Skeletal muscle satellite cell (primary cell): ENCODE data around the gene PIK3CD.

Experiments used
- H3K27me3 ChIP-seq: 2 replicates; pipeline ENCODE4 v1.7.0; 2013; ENCODE audit warnings: low read length; ENCODE audit not compliant: control insufficient read depth, insufficient read depth
- H3K36me3 ChIP-seq: 2 replicates; pipeline ENCODE4 v1.7.0; 2013; ENCODE audit warnings: mild to moderate bottlenecking, control low read depth, low read length; ENCODE audit not compliant: insufficient read depth
- H3K4me1 ChIP-seq: 2 replicates; pipeline ENCODE4 v1.7.0; 2013; ENCODE audit warnings: low read length; ENCODE audit not compliant: control insufficient read depth, insufficient read depth
- H3K4me2 ChIP-seq: 2 replicates; pipeline ENCODE4 v1.7.0; 2013; ENCODE audit warnings: mild to moderate bottlenecking, low read length
- H3K4me3 ChIP-seq: 2 replicates; pipeline ENCODE4 v1.7.0; 2013; ENCODE audit warnings: low read length
- H3K9ac ChIP-seq: 2 replicates; pipeline ENCODE4 v1.7.0; 2013; ENCODE audit warnings: mild to moderate bottlenecking, low read depth, low read length, moderate library complexity
- H3K9me3 ChIP-seq: replicated peaks from 2 replicates; pipeline ENCODE4 v1.7.0; 2013; ENCODE audit warnings: mild to moderate bottlenecking, control low read depth, low read length

The PIK3CD gene

DNA sequence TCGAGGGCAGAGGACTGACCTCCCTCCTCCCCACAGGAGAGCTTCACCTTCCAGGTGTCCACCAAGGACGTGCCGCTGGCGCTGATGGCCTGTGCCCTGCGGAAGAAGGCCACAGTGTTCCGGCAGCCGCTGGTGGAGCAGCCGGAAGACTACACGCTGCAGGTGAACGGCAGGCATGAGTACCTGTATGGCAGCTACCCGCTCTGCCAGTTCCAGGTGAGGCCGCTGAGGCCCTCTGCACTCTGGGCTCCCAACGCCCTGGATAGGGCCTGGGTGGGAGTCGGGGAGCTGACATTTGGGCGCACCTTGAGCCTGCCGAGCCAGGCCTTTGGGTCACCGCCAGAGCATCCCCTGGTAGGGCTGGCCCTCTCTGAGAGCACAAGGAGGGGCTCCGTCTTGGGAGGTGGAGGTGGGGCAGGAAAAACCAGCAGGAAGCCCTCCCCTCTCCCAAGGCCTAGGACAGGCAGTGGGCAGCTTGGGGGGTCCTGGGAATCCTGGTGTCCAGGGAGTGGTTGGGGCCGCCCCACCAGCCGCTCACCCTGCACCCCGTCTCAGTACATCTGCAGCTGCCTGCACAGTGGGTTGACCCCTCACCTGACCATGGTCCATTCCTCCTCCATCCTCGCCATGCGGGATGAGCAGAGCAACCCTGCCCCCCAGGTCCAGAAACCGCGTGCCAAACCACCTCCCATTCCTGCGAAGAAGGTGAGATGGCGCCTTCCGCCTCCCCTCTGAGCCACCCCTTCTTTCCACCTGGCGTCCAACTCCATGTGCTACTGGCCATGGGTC is 65.1 kb downstream of the PIK3CD start:
- Histone ChIP-seq H3K9me3 (no peaks in the 10 kb centered on the region), H3K4me3 (no peak overlapping the region), H3K27me3 (no peaks in the 10 kb centered on the region), H3K9ac (no peak overlapping the region), H3K4me2 (no peak overlapping the region), H3K36me3 (peaks cover 3% of the 10 kb centered on the region), H3K4me1 (peaks cover 13% of the 10 kb centered on the region)

GRCh38 chr1:9717193-9718005 is 65.9 kb downstream of the PIK3CD start:
- Histone ChIP-seq H3K4me2 (no peak overlapping the region), H3K9ac (no peak overlapping the region), H3K4me3 (no peak overlapping the region), H3K27me3 (no peaks in the 10 kb centered on the region), H3K36me3 (peaks cover 7% of the 10 kb centered on the region), H3K4me1 (peaks cover 13% of the 10 kb centered on the region), H3K9me3 (no peaks in the 10 kb centered on the region)

GRCh38 chr1:9718006-9718680 is 66.6 kb downstream of the PIK3CD start:
- no peak overlapping the region for H3K4me2 ChIP-seq
- H3K27me3 ChIP-seq = no peaks in the 10 kb centered on the region
- H3K36me3 ChIP-seq = peaks cover 14% of the 10 kb centered on the region
- H3K9me3 ChIP-seq = peaks cover 5% of the 10 kb centered on the region
- no peak overlapping the region for H3K4me3 ChIP-seq
- H3K4me1 ChIP-seq = peaks cover 13% of the 10 kb centered on the region
- H3K9ac ChIP-seq = no peak overlapping the region

GRCh38 chr1:9719978-9720722 is 68.6 kb downstream of the PIK3CD start:
- Histone ChIP-seq H3K9ac (no peak overlapping the region), H3K4me3 (no peak overlapping the region), H3K9me3 (peaks cover 8% of the 10 kb centered on the region), H3K4me1 (peaks cover 13% of the 10 kb centered on the region), H3K4me2 (no peak overlapping the region), H3K36me3 (peaks cover 22% of the 10 kb centered on the region), H3K27me3 (no peaks in the 10 kb centered on the region)

DNA sequence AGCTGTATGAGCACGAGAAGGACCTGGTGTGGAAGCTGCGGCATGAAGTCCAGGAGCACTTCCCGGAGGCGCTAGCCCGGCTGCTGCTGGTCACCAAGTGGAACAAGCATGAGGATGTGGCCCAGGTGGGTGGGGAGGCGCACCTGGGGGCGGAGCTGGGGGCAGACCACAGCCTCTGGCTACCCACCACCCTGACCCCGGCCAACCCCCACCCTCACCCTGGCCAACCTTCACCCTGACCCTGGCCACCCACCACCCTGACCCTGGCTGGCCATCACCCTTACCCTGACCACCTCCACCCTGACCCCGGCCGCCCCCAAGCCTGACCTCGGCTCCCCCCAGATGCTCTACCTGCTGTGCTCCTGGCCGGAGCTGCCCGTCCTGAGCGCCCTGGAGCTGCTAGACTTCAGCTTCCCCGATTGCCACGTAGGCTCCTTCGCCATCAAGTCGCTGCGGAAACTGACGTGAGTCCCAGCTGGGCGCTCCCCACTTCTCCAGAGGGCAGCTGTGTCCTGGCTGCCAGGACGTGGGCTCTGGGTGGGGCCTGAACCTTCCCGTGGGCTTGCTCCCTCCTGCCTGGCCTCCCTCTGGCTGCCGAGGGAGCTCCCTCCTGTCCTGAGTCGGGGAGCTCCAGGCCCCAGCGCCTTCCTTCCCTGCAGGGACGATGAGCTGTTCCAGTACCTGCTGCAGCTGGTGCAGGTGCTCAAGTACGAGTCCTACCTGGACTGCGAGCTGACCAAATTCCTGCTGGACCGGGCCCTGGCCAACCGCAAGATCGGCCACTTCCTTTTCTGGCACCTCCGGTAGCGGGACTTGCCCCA is 69.5 kb downstream of the PIK3CD start:
- peaks cover 13% of the 10 kb centered on the region for H3K4me1 ChIP-seq
- H3K9me3 ChIP-seq = peaks cover 8% of the 10 kb centered on the region
- H3K36me3 ChIP-seq = peaks cover 22% of the 10 kb centered on the region
- no peak overlapping the region for H3K4me3 ChIP-seq
- H3K9ac ChIP-seq = no peak overlapping the region
- H3K4me2 ChIP-seq = no peak overlapping the region
- H3K27me3 ChIP-seq = no peaks in the 10 kb centered on the region

GRCh38 chr1:9721606-9722377 is 70.3 kb downstream of the PIK3CD start:
- Histone ChIP-seq H3K4me1 (peaks cover 13% of the 10 kb centered on the region), H3K36me3 (peaks cover 22% of the 10 kb centered on the region), H3K27me3 (no peaks in the 10 kb centered on the region), H3K9me3 (peaks cover 8% of the 10 kb centered on the region), H3K4me2 (no peak overlapping the region), H3K9ac (no peak overlapping the region), H3K4me3 (no peak overlapping the region)

DNA sequence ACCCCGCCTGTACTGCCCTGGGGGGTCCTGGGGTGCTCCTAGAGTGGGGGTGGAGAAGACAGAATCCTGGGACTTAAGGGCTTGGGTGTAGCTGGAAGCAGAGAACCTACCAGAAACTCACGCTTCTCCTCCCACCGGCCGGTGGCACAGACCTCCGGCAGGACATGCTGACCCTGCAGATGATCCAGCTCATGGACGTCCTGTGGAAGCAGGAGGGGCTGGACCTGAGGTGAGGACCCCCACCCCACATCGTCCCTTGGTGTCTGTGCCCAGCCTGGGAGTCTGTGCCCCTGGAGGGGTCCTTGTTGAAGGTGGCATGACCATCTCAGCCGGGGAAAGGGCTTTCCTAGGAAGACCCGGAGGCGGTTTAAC is 70.8 kb downstream of the PIK3CD start:
- H3K4me1 ChIP-seq = peaks cover 13% of the 10 kb centered on the region

GRCh38 chr1:9723068-9723805 is 71.7 kb downstream of the PIK3CD start:
- peaks cover 13% of the 10 kb centered on the region for H3K4me1 ChIP-seq
- H3K9me3 ChIP-seq = peaks cover 8% of the 10 kb centered on the region
- H3K4me2 ChIP-seq = no peak overlapping the region
- no peak overlapping the region for H3K4me3 ChIP-seq
- peaks cover 23% of the 10 kb centered on the region for H3K36me3 ChIP-seq
- H3K9ac ChIP-seq = no peak overlapping the region
- no peaks in the 10 kb centered on the region for H3K27me3 ChIP-seq

More for the DNA sequence above, 70.8 kb downstream of the PIK3CD start:
- peaks cover 22% of the 10 kb centered on the region for H3K36me3 ChIP-seq
- no peaks in the 10 kb centered on the region for H3K27me3 ChIP-seq
- no peak overlapping the region for H3K4me2 ChIP-seq
- H3K9me3 ChIP-seq = peaks cover 8% of the 10 kb centered on the region
- H3K4me3 ChIP-seq = no peak overlapping the region
- H3K9ac ChIP-seq = no peak overlapping the region

GRCh38 chr1:9723926-9724325 is 72.4 kb downstream of the PIK3CD start:
- no peak overlapping the region for H3K4me2 ChIP-seq
- no peak overlapping the region for H3K4me3 ChIP-seq

More at GRCh38 chr1:9723926-9724325, 72.4 kb downstream of the PIK3CD start:
- peaks cover 28% of the 10 kb centered on the region for H3K36me3 ChIP-seq
- H3K4me1 ChIP-seq = peaks cover 9% of the 10 kb centered on the region
- H3K9me3 ChIP-seq = peaks cover 8% of the 10 kb centered on the region
- H3K27me3 ChIP-seq = no peaks in the 10 kb centered on the region
- no peak overlapping the region for H3K9ac ChIP-seq
